IPS-11a (cell line): ENCODE data around the gene USP17L25.
"Not testable (repeated sequence)": the region's sequence is repeated elsewhere in the genome, so short reads cannot be mapped to it uniquely, and the experiment has no call there.

Source experiments
- H3K4me3 ChIP-seq: one replicate; pipeline ENCODE4 v1.5.1; 2013; ENCODE audit warnings: low read depth, low read length, control low read depth

Gene USP17L25, protein sequence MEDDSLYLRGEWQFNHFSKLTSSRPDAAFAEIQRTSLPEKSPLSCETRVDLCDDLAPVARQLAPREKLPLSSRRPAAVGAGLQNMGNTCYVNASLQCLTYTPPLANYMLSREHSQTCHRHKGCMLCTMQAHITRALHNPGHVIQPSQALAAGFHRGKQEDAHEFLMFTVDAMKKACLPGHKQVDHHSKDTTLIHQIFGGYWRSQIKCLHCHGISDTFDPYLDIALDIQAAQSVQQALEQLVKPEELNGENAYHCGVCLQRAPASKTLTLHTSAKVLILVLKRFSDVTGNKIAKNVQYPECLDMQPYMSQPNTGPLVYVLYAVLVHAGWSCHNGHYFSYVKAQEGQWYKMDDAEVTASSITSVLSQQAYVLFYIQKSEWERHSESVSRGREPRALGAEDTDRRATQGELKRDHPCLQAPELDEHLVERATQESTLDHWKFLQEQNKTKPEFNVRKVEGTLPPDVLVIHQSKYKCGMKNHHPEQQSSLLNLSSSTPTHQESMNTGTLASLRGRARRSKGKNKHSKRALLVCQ

DNA sequence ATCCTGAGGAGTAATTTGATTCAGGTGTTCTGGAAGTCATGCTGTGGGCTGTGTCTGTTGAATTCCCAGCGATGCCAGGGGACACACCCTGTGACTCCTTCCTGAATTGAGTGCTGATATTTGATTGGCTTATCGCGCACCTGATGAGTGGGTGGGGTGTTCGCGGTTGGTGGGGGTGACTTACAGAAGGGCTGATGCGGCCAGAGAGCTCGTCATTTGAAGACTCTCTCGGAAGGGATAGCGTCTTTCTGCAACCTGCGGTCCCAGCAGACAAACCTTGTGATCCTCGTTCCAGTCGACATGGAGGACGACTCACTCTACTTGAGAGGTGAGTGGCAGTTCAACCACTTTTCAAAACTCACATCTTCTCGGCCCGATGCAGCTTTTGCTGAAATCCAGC, at the start of gene USP17L25:
TSS of gene USP17L25 (plus strand) at position 301 of the 400 bp plus-strand sequence. CDS start at position 301, 0 bp downstream.
- not testable (repeated sequence) for H3K4me3 ChIP-seq

DNA sequence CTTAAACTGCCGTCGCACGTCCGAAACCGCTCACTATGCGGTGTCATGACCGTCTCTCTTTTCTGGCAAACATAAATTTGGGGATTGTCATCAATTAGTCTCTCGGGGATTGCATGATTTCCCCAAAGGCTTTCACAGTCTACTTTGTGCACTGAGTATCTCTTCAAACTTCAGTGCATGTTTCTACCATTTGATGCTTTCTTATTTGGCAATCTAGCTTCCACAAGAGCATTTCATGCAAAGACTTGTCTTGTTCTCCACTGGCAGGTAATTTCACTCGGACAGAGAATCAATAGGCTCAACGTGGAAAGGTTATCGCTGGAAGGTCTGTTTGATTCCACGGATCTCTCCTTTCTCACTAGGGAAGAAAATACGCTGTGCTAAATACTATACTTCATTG, 5.5 kb upstream of the USP17L25 start:
- not testable (repeated sequence) for H3K4me3 ChIP-seq

DNA sequence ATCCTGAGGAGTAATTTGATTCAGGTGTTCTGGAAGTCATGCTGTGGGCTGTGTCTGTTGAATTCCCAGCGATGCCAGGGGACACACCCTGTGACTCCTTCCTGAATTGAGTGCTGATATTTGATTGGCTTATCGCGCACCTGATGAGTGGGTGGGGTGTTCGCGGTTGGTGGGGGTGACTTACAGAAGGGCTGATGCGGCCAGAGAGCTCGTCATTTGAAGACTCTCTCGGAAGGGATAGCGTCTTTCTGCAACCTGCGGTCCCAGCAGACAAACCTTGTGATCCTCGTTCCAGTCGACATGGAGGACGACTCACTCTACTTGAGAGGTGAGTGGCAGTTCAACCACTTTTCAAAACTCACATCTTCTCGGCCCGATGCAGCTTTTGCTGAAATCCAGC, 4.8 kb upstream of the USP17L25 start, which contains the start of gene USP17L24:
TSS of gene USP17L24 (plus strand) at position 301 of the 400 bp plus-strand sequence. CDS start at position 301, 0 bp downstream.
- not testable (repeated sequence) for H3K4me3 ChIP-seq

DNA sequence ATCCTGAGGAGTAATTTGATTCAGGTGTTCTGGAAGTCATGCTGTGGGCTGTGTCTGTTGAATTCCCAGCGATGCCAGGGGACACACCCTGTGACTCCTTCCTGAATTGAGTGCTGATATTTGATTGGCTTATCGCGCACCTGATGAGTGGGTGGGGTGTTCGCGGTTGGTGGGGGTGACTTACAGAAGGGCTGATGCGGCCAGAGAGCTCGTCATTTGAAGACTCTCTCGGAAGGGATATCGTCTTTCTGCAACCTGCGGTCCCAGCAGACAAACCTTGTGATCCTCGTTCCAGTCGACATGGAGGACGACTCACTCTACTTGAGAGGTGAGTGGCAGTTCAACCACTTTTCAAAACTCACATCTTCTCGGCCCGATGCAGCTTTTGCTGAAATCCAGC, 4.6 kb downstream of the USP17L25 start, which contains the start of gene USP17L26:
TSS of gene USP17L26 (plus strand) at position 301 of the 400 bp plus-strand sequence. CDS start at position 301, 0 bp downstream.
- H3K4me3 ChIP-seq, result not testable (repeated sequence)

DNA sequence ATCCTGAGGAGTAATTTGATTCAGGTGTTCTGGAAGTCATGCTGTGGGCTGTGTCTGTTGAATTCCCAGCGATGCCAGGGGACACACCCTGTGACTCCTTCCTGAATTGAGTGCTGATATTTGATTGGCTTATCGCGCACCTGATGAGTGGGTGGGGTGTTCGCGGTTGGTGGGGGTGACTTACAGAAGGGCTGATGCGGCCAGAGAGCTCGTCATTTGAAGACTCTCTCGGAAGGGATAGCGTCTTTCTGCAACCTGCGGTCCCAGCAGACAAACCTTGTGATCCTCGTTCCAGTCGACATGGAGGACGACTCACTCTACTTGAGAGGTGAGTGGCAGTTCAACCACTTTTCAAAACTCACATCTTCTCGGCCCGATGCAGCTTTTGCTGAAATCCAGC, 9.4 kb downstream of the USP17L25 start, which contains the start of gene USP17L5:
TSS of gene USP17L5 (plus strand) at position 301 of the 400 bp plus-strand sequence. CDS start at position 301, 0 bp downstream.
- H3K4me3 ChIP-seq, result not testable (repeated sequence)

DNA sequence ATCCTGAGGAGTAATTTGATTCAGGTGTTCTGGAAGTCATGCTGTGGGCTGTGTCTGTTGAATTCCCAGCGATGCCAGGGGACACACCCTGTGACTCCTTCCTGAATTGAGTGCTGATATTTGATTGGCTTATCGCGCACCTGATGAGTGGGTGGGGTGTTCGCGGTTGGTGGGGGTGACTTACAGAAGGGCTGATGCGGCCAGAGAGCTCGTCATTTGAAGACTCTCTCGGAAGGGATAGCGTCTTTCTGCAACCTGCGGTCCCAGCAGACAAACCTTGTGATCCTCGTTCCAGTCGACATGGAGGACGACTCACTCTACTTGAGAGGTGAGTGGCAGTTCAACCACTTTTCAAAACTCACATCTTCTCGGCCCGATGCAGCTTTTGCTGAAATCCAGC, 14.1 kb downstream of the USP17L25 start, which contains the start of gene USP17L27:
TSS of gene USP17L27 (plus strand) at position 301 of the 400 bp plus-strand sequence. CDS start at position 301, 0 bp downstream.
- H3K4me3 ChIP-seq, result not testable (repeated sequence)

DNA sequence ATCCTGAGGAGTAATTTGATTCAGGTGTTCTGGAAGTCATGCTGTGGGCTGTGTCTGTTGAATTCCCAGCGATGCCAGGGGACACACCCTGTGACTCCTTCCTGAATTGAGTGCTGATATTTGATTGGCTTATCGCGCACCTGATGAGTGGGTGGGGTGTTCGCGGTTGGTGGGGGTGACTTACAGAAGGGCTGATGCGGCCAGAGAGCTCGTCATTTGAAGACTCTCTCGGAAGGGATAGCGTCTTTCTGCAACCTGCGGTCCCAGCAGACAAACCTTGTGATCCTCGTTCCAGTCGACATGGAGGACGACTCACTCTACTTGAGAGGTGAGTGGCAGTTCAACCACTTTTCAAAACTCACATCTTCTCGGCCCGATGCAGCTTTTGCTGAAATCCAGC, 18.9 kb downstream of the USP17L25 start, which contains the start of gene USP17L28:
TSS of gene USP17L28 (plus strand) at position 301 of the 400 bp plus-strand sequence. CDS start at position 301, 0 bp downstream.
- H3K4me3 ChIP-seq, result not testable (repeated sequence)

DNA sequence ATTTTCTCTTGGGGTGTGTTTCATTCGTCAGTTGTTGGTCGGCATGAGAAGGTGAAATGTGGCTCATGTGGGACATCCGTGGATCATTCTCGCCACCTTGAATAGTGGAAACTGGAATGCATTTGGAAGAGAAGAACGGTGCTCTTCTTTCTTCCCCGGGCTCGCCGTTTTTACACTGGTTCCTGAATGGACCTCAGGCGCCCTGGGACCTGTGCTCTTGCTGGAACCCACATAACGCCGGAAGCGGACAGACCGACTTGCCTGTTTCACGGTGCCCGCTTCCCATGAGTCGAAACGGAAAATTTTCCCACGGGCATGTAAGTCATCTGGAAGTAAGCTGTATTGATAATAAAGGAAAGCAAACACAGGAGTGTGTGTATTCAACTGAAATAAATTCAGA, 21.2 kb downstream of the USP17L25 start:
- H3K4me3 ChIP-seq, result not testable (repeated sequence)

DNA sequence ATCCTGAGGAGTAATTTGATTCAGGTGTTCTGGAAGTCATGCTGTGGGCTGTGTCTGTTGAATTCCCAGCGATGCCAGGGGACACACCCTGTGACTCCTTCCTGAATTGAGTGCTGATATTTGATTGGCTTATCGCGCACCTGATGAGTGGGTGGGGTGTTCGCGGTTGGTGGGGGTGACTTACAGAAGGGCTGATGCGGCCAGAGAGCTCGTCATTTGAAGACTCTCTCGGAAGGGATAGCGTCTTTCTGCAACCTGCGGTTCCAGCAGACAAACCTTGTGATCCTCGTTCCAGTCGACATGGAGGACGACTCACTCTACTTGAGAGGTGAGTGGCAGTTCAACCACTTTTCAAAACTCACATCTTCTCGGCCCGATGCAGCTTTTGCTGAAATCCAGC, 23.6 kb downstream of the USP17L25 start, which contains the start of gene USP17L29:
TSS of gene USP17L29 (plus strand) at position 301 of the 400 bp plus-strand sequence. CDS start at position 301, 0 bp downstream.
- not testable (repeated sequence) for H3K4me3 ChIP-seq

DNA sequence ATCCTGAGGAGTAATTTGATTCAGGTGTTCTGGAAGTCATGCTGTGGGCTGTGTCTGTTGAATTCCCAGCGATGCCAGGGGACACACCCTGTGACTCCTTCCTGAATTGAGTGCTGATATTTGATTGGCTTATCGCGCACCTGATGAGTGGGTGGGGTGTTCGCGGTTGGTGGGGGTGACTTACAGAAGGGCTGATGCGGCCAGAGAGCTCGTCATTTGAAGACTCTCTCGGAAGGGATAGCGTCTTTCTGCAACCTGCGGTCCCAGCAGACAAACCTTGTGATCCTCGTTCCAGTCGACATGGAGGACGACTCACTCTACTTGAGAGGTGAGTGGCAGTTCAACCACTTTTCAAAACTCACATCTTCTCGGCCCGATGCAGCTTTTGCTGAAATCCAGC, 33.1 kb downstream of the USP17L25 start, which contains the start of gene USP17L30:
TSS of gene USP17L30 (plus strand) at position 301 of the 400 bp plus-strand sequence. CDS start at position 301, 0 bp downstream.
- H3K4me3 ChIP-seq, result not testable (repeated sequence)

DNA sequence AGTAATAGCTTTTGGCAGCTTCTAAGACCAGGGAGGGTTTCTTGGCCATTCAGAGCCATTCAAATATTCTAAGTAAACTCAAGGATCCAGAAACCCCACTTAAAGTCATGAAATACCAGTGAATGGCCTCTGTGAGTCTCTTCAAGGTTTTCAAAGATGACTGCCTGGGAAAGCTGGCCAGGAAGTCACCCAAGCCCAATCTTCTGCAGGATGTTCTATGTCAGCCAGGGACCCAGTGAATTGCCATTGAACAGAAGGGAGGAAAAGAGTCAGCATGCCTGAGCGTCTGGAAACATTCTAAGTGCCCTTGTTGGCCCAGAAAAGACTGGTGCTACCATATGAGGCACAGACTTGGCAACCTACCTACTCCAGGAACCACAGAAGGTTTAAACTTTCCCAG, 50.2 kb downstream of the USP17L25 start:
- not testable (repeated sequence) for H3K4me3 ChIP-seq
